ENCODE data around the gene CASK.

GRCh38 chrX:41722214-41722613 is 201.1 kb downstream of the CASK start:
- TF ChIP-seq ASH2L (IDR thresholded peaks at IDR 0.05; ENCODE audit: insufficient read length, low read depth, low read length) (no peak), EP300 (IDR thresholded peaks at IDR 0.05; ENCODE audit: low read depth in 2 of 2, low read length in 2 of 2) (no peak), EP300 (CRISPR knock-in tag; IDR thresholded peaks at IDR 0.05; ENCODE audit: borderline replicate concordance) (no peak), SP1 (IDR thresholded peaks at IDR 0.05) (no peak), SP1 (CRISPR knock-in tag; IDR thresholded peaks at IDR 0.05) (no peak), FOXM1 (CRISPR knock-in tag; IDR thresholded peaks at IDR 0.05) (no peak), PLSCR1 (CRISPR knock-in tag; IDR thresholded peaks at IDR 0.05; ENCODE audit: borderline replicate concordance) (no peak), ATF1 (CRISPR knock-in tag; IDR thresholded peaks at IDR 0.05) (no peak), POLR2A (IDR thresholded peaks at IDR 0.05; ENCODE audit: insufficient read depth in 1 of 2, low read depth in 2 of 2, low read length in 2 of 2) (no peak), POLR2G (IDR thresholded peaks at IDR 0.05; ENCODE audit: low read depth, low read length) (no peak), ZFP1 (CRISPR knock-in tag; IDR thresholded peaks at IDR 0.05) (no peak), CTCF (CRISPR knock-in tag; IDR thresholded peaks at IDR 0.05) (no peak), BCL3 (CRISPR knock-in tag; IDR thresholded peaks at IDR 0.05) (no peak), MNT (IDR thresholded peaks at IDR 0.05) (no peak), TBP (CRISPR knock-in tag; IDR thresholded peaks at IDR 0.05) (no peak), TOE1 (CRISPR knock-in tag; IDR thresholded peaks at IDR 0.05) (no peak)

Data from HepG2 (cell line).